K562 (cell line): Measurements from ENCODE around the gene ZNF24. TPM values are rescaled to one million over a fixed set of nuclear protein-coding genes. Genes with fewer than 3 reads are reported as not detected.
A peak's percentile ranks its signal among the peaks of the same experiment; 100 is the strongest.

Experiments used
- CHD7 ChIP-seq: fragments of 200-600 bp; sonication (generic); IDR thresholded peaks from one replicate; pipeline ENCODE4 v1.6.1; 2012; ENCODE audit warnings: mild to moderate bottlenecking, low read depth, low read length, inconsistent platforms
- ELK1 ChIP-seq: sonication (generic); formaldehyde crosslinking; IDR thresholded peaks from 2 replicates; pipeline ENCODE4 v1.8.1; 2022; ENCODE audit warnings: missing genetic modification reagents
- FOXP4 ChIP-seq: sonication (generic); formaldehyde crosslinking; IDR thresholded peaks from 2 replicates; pipeline ENCODE4 v1.8.0; 2022; ENCODE audit warnings: mild to moderate bottlenecking, missing genetic modification reagents, borderline replicate concordance
- GABPB1 ChIP-seq: sonication (generic); formaldehyde crosslinking; IDR thresholded peaks from 2 replicates; pipeline ENCODE4 v1.8.0; 2022; ENCODE audit warnings: mild to moderate bottlenecking, missing genetic modification reagents
- GATAD2B ChIP-seq: fragments of 450-650 bp; IDR thresholded peaks from 2 replicates; pipeline ENCODE4 v1.6.1; 2017; ENCODE audit warnings: mild to moderate bottlenecking, borderline replicate concordance
- LEF1 ChIP-seq: fragments of 450-650 bp; IDR thresholded peaks from 2 replicates; pipeline ENCODE4 v1.6.1; 2016; ENCODE audit warnings: mild to moderate bottlenecking
- MYC ChIP-seq, 2 experiments: fragments of 250-450 bp in 1 of 2; sonication (Bioruptor Pico) in 1 of 2; IDR thresholded peaks; 2 replicates each; pipeline versions ENCODE4 v1.5.1 to v1.6.1; 2012 to 2021; ENCODE audit warnings: low read depth in 2 of 2, borderline replicate concordance in 1 of 2, improper control_type of control experiment in 1 of 2, low read length in 1 of 2, mild to moderate bottlenecking in 1 of 2, moderate library complexity in 1 of 2
- STAT5A ChIP-seq: IDR thresholded peaks from 2 replicates; pipeline ENCODE4 v1.6.1; 2012; ENCODE audit warnings: low read length, inconsistent platforms, borderline replicate concordance
- polyA plus RNA-seq, 8 experiments: library from polyadenylated mRNA; depleted of rRNA in 4 of 8; stranded (reverse) in 5 of 8; unstranded in 3 of 8; fragments of >200 nt; fragmentation: Nextera tagmentation in 2 of 8; fragmentation: Illumina TruSeq in 1 of 8; extraction: Ambion mirVana in 2 of 8; extraction: Trizol in 1 of 8; gene quantifications; 2 replicates each; pipeline versions ENCODE4 v1.2.1 to v1.2.3, GENCODE V29; 2011 to 2014; ENCODE audit warnings: inconsistent platforms in 1 of 8, missing spikeins in 1 of 8
- total RNA-seq, 7 experiments: library from RNA; depleted of rRNA in 6 of 7; stranded (reverse); fragments of >200 nt in 6 of 7; fragmentation: Illumina TruSeq in 2 of 7; extraction: Trizol in 2 of 7; gene quantifications; 2 replicates each; pipeline versions ENCODE4 v1.2.1 to v1.2.3, GENCODE V29; 2011 to 2021; ENCODE audit warnings: low replicate concordance in 1 of 7

ZNF24 gene
- total and polyA plus RNA-seq, 9 of the 15 experiments (the other 6 are each of a cell fraction or from before 2014, with no cell fraction given) = 35.7 to 72.8 (median 54.1) TPM

- TF ChIP-seq ELK1 (CRISPR knock-in tag) (no peak), CHD7 (no peak), LEF1 (peak; percentile 55; the same call in 1 of the 2 replicates), STAT5A (0 out of 2 replicates have a peak, but pooled peaks have one; percentile 5), MYC (IDR thresholded peaks at IDR 0.05; ENCODE audit: low read depth, low read length) (peak; percentile 54), MYC (CRISPR knock-in tag; IDR thresholded peaks at IDR 0.05; ENCODE audit: borderline replicate concordance, low read depth) (peak; percentile 78; the same call in 1 of the 2 replicates), GABPB1 (CRISPR knock-in tag) (peak; percentile 84; the same call in 1 of the 2 replicates), FOXP4 (CRISPR knock-in tag) (no peak), GATAD2B (no peak; the same call in 1 of the 2 replicates)
Measured at GRCh38 chr18:35343936-35344735, at the start of gene ZNF24 (continued).
